ENCODE results near the gene TUBD1.
A peak's percentile ranks its signal among the peaks of the same experiment; 100 is the strongest.
"Not testable (repeated sequence)": the region's sequence is repeated elsewhere in the genome, so short reads cannot be mapped to it uniquely, and the experiment has no call there.

Gene TUBD1

DNA sequence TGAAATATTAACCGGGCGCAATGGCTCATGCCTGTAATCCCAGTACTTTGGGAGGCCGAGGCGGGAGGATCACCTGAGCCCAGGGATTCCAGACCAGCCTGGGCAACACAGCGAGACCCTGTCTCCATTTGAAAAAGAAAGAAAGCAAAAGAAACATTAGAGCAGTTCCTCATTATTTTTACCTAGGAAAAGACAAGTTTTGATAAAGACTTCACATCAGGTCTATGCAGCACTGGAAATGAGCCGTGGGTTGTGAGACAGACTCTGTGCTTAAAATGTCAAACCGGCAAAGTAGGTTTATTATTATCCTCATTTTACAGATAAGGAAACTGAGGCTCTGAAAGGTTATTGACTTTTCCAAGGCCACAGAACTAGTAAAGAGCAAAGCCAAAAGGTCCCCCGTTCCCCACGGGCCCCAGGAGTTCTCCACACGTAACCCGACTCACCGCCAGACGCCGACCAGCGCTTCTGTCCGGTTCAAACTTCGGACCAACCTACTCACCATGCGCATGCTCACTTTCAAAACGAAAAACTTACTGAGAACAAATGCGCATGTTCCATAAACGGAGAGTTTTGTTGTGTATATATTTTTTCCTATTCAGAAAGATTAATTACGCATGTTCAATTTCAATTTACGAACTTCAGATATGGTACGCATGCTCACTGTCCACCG, 356 bp downstream of the TUBD1 start:
- Mint-ChIP-seq H3K4me3 (peak overlapping the region; percentile 100), H3K27me3 (no peaks in the 10 kb centered on the region), H3K36me3 (peaks cover 7% of the 10 kb centered on the region), H3K4me1 (ENCODE audit: low read depth) (peaks cover 57% of the 10 kb centered on the region), H3K27ac (peak overlapping the region; percentile 99), H3K9me3 (ENCODE audit: low read depth) (no peaks in the 10 kb centered on the region)

DNA sequence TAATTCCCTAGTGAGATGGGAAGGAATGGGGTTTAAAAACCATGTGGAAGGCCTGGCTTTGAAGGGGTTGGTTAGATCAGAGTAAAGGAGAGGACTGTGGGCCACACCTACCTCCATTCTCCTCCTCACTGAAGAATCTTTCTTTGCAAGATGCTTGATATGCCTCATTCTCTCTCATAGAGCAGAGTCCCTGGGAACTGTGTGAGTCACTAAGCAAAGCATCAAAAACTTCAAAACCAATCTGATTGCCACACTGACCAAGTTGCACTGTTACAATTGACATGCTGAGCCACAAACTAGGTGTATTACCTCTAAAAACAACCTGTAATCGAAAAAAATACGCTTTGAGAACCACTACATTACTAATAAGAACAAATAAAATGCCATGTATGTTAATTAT, 2.0 kb downstream of the TUBD1 start:
- H3K4me3 Mint-ChIP-seq, result peak overlapping the region; percentile 63
- peak overlapping the region; percentile 82 for H3K27ac Mint-ChIP-seq
- peaks cover 47% of the 10 kb centered on the region for H3K4me1 Mint-ChIP-seq (ENCODE audit: low read depth)
- no peaks in the 10 kb centered on the region for H3K27me3 Mint-ChIP-seq
- H3K9me3 Mint-ChIP-seq (ENCODE audit: low read depth), result no peaks in the 10 kb centered on the region
- H3K36me3 Mint-ChIP-seq, result peaks cover 7% of the 10 kb centered on the region

DNA sequence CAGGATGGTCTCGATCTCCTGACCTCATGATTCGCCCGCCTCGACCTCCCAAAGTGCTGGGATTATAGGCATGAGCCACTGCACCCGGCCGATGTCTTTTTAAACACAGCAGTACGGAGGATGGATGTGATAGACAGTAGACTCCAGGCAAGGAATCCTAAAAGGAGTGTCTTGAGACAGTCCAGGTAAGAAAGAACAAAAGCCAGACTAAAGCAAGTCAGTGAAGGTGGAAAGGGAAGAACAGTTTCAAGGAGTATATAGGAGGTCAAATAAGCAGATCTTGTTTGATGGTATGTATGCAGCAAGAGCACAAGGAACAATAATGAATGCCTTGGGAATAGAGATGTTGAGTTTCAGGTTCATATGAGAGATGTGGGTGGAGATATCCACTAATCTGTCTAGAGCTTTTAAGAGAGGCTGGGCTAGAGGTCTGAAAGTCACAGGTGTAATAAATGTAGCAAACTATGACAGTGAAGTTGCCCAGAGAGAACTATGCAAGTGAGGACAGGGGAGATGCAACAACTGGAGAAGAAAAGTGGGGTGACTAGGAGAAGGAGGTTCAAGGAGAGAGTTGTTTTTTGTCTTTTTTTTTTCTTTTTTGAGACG, 4.5 kb downstream of the TUBD1 start:
- Mint-ChIP-seq H3K4me3 (no peak overlapping the region), H3K4me1 (ENCODE audit: low read depth) (peaks cover 32% of the 10 kb centered on the region), H3K36me3 (peaks cover 5% of the 10 kb centered on the region), H3K27me3 (no peaks in the 10 kb centered on the region), H3K9me3 (ENCODE audit: low read depth) (no peaks in the 10 kb centered on the region), H3K27ac (peak overlapping the region; percentile 73)

DNA sequence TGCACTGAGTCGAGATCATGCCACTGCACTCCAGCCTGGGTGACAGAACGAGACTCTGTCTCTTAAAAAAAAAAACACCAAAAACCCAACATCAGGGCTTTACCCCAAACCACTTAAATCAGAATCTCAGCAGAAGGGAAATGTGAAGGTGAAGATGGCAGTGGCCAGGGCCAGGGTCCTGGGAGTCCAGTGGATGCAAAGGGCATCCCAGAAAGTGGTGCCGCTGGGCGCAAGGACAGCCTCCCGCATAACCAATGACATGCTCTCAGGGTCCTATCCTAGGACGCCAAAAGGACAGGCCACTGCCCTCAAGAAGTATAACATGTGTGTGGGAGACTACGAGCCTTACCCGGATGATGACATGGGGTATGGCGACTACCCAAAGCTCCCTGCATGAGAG, 7.9 kb downstream of the TUBD1 start:
- Mint-ChIP-seq H3K36me3 (peaks cover 6% of the 10 kb centered on the region), H3K27ac (no peak overlapping the region), H3K9me3 (ENCODE audit: low read depth) (no peaks in the 10 kb centered on the region), H3K27me3 (no peaks in the 10 kb centered on the region), H3K4me3 (no peak overlapping the region), H3K4me1 (ENCODE audit: low read depth) (peaks cover 11% of the 10 kb centered on the region)

DNA sequence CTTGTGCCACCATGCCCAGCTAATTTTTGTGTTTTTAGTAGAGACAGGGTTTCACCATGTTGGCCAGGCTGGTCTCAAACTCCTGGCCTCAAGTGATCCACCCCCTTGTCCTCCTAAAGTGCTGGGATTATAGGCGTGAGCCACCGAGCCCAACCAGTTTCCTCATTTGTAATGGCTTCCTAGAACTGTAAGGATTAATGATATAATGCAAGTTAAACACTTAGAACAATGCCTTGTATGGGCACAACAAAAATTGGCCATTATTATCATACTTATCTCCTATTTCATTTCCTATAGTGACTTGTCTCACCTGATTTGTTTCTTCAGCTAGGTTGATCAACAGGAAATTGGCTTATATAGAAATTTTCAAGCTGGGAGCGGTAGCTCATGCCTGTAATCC, 14.1 kb downstream of the TUBD1 start:
- Mint-ChIP-seq H3K27ac (peak overlapping the region; percentile 22), H3K36me3 (peaks cover 9% of the 10 kb centered on the region), H3K27me3 (no peaks in the 10 kb centered on the region), H3K4me3 (no peak overlapping the region), H3K4me1 (ENCODE audit: low read depth) (no peaks in the 10 kb centered on the region), H3K9me3 (ENCODE audit: low read depth) (no peaks in the 10 kb centered on the region)

DNA sequence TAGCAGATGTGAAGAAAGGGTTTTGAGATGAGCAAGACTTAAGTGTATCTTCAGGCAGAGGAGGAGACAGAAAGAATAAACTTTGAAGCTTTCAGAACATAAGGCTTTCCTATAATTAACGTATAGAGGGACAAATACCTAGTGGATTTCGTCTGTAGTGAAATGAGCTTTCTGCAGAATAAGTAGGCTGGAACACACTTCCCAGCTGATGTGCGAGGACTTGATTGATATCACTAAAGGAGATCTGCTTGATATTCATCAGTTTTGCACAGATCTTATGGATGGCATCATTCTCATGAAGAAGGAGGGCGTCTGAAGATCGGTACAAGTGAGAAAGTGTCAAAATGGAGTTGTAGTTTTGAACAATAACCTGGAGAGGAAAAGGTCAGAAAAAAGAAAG, 14.8 kb downstream of the TUBD1 start:
- no peaks in the 10 kb centered on the region for H3K27me3 Mint-ChIP-seq
- H3K9me3 Mint-ChIP-seq (ENCODE audit: low read depth), result no peaks in the 10 kb centered on the region
- H3K27ac Mint-ChIP-seq, result peak overlapping the region; percentile 48
- peaks cover 9% of the 10 kb centered on the region for H3K36me3 Mint-ChIP-seq
- no peak overlapping the region for H3K4me3 Mint-ChIP-seq
- H3K4me1 Mint-ChIP-seq (ENCODE audit: low read depth), result no peaks in the 10 kb centered on the region

DNA sequence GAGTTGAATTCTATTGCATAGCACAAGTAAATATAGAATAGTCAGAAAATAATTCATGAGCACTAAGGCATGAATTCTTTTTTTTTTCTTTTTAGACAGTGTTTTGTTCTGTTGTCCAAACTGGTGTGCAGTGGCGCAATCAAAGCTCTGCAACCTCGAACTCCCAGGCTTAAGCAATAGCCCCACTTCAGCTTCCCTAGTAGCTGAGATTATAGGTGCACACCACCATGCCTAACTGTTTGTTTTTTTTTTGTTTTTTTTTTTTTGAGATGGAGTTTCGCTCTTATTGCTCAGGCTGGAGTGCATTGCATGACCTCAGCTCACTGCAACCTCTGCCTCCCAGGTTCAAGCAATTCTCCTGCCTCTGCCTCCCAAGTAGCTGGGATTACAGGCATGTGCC, 16.6 kb downstream of the TUBD1 start:
- H3K27ac Mint-ChIP-seq, result no peak overlapping the region
- peaks cover 9% of the 10 kb centered on the region for H3K36me3 Mint-ChIP-seq
- no peak overlapping the region for H3K4me3 Mint-ChIP-seq
- no peaks in the 10 kb centered on the region for H3K4me1 Mint-ChIP-seq (ENCODE audit: low read depth)
- H3K9me3 Mint-ChIP-seq (ENCODE audit: low read depth), result no peaks in the 10 kb centered on the region
- no peaks in the 10 kb centered on the region for H3K27me3 Mint-ChIP-seq

DNA sequence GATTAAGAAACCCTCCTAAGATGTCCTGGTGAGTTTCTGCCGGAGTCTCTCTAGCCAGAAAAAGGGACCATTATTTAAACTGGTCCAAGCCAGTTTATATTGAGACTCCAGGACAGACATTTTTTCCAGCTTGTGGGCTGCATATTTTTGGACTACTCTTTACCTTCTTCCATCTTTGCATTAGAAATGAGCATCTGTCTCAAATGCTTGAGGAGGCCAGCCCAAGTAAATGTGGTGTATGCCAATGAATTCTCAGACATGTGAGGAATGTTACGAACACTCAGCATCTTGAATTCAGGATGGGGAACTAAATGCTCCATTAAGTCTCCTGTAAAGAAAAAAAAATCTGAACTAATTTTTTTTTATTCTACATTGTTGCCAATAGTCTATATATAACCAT, 18.4 kb downstream of the TUBD1 start:
- H3K27ac Mint-ChIP-seq, result peak overlapping the region; percentile 34
- no peak overlapping the region for H3K4me3 Mint-ChIP-seq
- no peaks in the 10 kb centered on the region for H3K27me3 Mint-ChIP-seq
- no peaks in the 10 kb centered on the region for H3K4me1 Mint-ChIP-seq (ENCODE audit: low read depth)
- peaks cover 5% of the 10 kb centered on the region for H3K36me3 Mint-ChIP-seq
- H3K9me3 Mint-ChIP-seq (ENCODE audit: low read depth), result no peaks in the 10 kb centered on the region

DNA sequence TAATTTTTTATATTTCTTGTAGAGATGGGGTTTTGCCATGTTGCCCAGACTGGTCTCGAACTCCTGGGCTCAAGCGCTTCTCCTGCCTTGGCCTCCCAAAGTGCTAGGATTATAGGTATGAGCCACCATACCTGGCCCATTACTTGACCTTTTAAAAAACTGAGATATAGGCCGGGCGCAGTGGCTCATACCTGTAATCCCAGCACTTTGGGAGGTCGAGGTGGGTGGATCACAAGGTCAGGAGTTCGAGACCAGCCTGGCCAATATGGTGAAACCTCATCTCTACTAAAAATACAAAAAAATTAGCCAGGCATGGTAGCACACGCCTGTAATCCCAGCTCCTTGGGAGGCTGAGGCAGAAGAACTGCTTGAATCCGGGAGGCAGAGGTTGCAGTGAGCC, 19.3 kb downstream of the TUBD1 start:
- H3K27ac Mint-ChIP-seq; H3K36me3 Mint-ChIP-seq; H3K9me3 Mint-ChIP-seq (ENCODE audit: low read depth); H3K27me3 Mint-ChIP-seq; H3K4me3 Mint-ChIP-seq; H3K4me1 Mint-ChIP-seq (ENCODE audit: low read depth): not testable (repeated sequence)

DNA sequence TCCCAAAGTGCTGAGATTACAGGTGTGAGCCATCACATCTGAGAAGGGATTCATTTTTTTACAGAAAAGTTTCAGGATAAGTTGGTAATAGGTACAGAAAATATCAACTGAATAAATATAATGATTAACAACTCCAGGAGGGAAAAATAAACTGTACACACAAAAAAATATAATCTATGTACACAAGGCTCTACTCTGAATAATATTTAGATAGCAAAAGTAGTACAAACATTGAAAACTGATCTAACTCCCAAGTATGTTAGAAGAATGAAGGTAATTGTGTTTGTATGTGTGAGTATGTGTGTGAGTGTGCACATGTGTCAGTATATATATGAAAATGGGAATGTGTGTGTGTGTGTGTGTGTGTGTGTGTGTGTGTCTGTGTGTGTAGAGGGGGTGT, 20.4 kb downstream of the TUBD1 start:
- Mint-ChIP-seq H3K27me3 (no peaks in the 10 kb centered on the region), H3K4me3 (no peak overlapping the region), H3K36me3 (peaks cover 3% of the 10 kb centered on the region), H3K4me1 (ENCODE audit: low read depth) (no peaks in the 10 kb centered on the region), H3K27ac (no peak overlapping the region), H3K9me3 (ENCODE audit: low read depth) (no peaks in the 10 kb centered on the region)

DNA sequence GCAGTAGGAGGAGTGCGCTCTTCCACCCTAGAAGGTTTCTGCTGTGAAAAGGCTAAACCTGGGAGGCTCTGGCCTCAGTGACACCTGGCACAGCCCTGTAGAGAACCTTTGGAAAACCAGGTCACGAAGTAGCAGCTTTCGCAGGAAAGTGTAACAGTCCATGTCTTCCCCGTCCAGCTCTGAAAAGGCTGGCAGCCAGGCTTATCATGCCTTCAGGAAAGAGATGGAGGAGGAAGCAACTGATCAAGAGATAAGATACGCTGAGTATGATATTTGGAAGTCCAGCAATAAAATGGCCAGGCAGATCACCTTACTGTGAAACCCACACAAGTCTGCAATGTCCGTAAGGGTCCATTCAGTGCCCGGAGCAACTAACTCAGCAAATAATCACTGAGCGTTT, 22.3 kb downstream of the TUBD1 start:
- no peaks in the 10 kb centered on the region for H3K4me1 Mint-ChIP-seq (ENCODE audit: low read depth)
- H3K27me3 Mint-ChIP-seq, result no peaks in the 10 kb centered on the region
- H3K36me3 Mint-ChIP-seq, result peaks cover 7% of the 10 kb centered on the region
- peak overlapping the region; percentile 28 for H3K27ac Mint-ChIP-seq
- H3K4me3 Mint-ChIP-seq, result no peak overlapping the region
- no peaks in the 10 kb centered on the region for H3K9me3 Mint-ChIP-seq (ENCODE audit: low read depth)

DNA sequence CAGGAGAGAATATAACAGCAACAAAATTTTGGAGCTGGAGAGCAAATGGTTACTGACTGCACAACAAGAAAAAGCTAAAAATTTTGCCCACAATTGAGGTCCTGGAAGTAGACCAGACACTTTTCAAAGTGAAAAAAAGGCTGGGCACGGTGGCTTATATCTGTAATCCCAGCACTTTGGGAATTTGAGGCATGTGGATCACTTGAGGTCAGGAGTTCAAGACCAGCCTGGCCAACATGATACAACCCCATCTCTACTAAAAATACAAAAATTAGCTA, 22.9 kb downstream of the TUBD1 start:
- Mint-ChIP-seq H3K9me3 (ENCODE audit: low read depth) (no peaks in the 10 kb centered on the region), H3K4me1 (ENCODE audit: low read depth) (no peaks in the 10 kb centered on the region), H3K4me3 (no peak overlapping the region), H3K36me3 (peaks cover 8% of the 10 kb centered on the region), H3K27me3 (no peaks in the 10 kb centered on the region), H3K27ac (no peak overlapping the region)

DNA sequence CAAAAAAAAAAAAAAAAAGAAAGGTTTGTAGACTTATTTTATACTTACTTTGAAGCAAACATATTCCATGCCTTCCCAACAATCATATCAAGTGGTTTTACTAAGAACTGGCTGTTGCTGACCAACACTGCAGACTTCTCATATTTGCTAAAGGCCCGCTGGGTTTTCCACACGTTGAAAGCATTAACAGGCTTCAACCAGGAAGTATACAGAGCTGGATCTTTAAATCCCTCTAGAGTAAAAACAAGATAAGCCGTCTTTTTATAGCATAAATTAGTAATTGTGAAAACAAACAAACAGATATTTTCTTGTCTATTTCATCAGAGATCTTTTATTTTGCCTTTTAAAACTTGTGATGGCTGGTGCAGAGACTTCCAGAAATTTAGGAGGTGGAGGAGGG, 29.1 kb downstream of the TUBD1 start:
- Mint-ChIP-seq H3K27ac (no peak overlapping the region), H3K36me3 (peaks cover 5% of the 10 kb centered on the region), H3K27me3 (no peaks in the 10 kb centered on the region), H3K4me1 (ENCODE audit: low read depth) (peaks cover 8% of the 10 kb centered on the region), H3K4me3 (no peak overlapping the region), H3K9me3 (ENCODE audit: low read depth) (no peaks in the 10 kb centered on the region)

DNA sequence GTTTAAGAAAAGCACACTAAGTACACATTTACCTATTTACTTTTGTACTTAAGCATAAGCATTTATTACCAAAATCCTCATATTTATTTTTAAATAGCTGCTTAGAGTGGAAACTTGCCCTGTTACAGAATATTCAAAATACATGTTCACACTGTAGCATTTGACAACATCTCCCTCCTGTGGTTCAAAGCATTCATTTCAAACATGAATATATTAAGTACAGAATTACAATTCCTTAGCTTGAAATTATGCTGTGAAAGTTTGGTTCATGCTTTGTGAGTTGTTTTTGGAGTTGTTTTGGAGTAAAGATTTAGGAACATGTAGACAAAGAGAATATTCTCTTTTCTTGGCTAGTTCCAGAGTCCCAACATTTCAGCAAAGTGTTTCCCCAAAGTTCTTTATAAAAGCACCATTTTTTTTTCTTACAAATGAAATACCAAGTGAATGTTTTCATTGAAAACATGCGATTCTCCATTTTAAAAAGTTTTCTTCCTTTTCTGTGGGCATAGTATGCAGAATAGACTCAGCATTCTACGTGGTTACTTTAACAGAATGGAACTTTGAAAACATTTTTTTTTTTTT, 33.2 kb downstream of the TUBD1 start:
- Mint-ChIP-seq H3K9me3 (ENCODE audit: low read depth) (no peaks in the 10 kb centered on the region), H3K4me1 (ENCODE audit: low read depth) (peaks cover 18% of the 10 kb centered on the region), H3K27ac (peak overlapping the region; percentile 94), H3K4me3 (peak overlapping the region; percentile 21), H3K27me3 (no peaks in the 10 kb centered on the region), H3K36me3 (no peaks in the 10 kb centered on the region)

DNA sequence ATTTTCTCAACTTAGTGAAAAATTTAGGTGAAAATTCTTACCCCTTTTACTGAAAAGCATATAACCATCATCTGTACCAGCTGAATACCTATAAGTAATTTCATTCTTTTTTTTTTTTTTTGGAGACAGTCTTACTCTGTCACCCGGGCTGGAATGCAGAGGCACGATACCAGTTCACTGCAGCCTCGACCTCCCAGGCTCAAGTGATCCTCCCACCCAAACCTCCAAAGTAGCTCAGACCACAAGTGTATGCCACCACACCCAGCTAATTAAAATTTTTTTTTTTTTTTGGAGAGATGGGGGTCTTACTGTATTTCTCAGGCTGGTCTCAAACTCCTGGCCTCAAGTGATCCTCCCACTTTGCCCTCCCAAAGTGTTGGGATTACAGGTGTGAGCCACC, 33.8 kb downstream of the TUBD1 start:
- Mint-ChIP-seq H3K27ac (peak overlapping the region; percentile 94), H3K4me3 (no peak overlapping the region), H3K4me1 (ENCODE audit: low read depth) (peaks cover 18% of the 10 kb centered on the region), H3K27me3 (no peaks in the 10 kb centered on the region), H3K36me3 (no peaks in the 10 kb centered on the region), H3K9me3 (ENCODE audit: low read depth) (no peaks in the 10 kb centered on the region)
